Gastrocnemius medialis (tissue), 4 donors: ENCODE results near the gene PRR5L.

Experiments used
- CTCF ChIP-seq, 5 experiments: fragments of 450-650 bp in 3 of 5; fragments of 200-600 bp in 2 of 5; sonication (generic) in 2 of 5; IDR thresholded peaks in 4 of 5; conservative IDR thresholded peaks in 1 of 5; 1 replicate in 4 of 5; 2 replicates in 1 of 5; pipeline ENCODE4 v1.5.1; 2016 to 2019; ENCODE audit warnings: antibody characterized with exemption in 5 of 5, mild to moderate bottlenecking in 3 of 5, moderate library complexity in 3 of 5
- POLR2A ChIP-seq, 2 donors: fragments of 450-650 bp; IDR thresholded peaks; one replicate each; pipeline ENCODE4 v1.6.1; 2017; ENCODE audit warnings: antibody characterized with exemption in 2 of 2, mild to moderate bottlenecking in 2 of 2, moderate library complexity in 2 of 2

DNA sequence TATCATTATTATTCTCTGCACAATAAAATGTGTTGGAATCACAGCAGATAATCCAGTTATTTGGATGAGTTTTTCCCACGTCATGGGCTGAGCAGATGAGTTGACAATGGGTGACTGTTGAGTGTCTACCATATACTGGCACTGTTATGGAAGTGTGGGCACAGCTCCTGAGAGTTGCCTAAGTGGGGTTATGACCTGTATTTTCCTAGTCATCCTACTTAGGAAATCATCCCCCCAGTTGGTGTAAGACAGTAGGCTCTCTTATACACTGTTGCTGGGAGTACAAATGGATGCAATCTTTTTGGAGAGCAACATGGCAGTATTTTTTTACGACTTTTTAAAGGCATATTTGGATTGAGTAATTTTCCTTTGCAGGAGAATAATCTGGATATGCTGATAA is 147.6 kb downstream of the PRR5L start:
- TF ChIP-seq POLR2A (IDR thresholded peaks at IDR 0.05) (no peak), CTCF (IDR thresholded peaks at IDR 0.05 in 4 of 5, conservative IDR thresholded peaks at IDR 0.05 in 1 of 5) (no peak)
